Right atrium auricular region (tissue), 2 donors: ENCODE measurements around the gene EXOSC9. TPM values are rescaled to one million over a fixed set of nuclear protein-coding genes. Genes with fewer than 3 reads are reported as not detected.
"Not testable (repeated sequence)": the region's sequence is repeated elsewhere in the genome, so short reads cannot be mapped to it uniquely, and the experiment has no call there.

Experiments
- DNase-seq: peaks from one replicate; pipeline ENCODE4 v3.0.0-alpha.2; 2019; ENCODE audit warnings: low spot score
- H3K27ac ChIP-seq, 2 donors: fragments of 200-600 bp; sonication (generic); 1 replicate in 1 of 2; 2 replicates in 1 of 2; pipeline ENCODE4 v1.5.1; 2016 to 2019
- H3K27me3 ChIP-seq, 2 donors: fragments of 200-600 bp; sonication (generic); one replicate each; pipeline versions ENCODE4 v1.5.1 to v1.6.0; 2017 to 2019
- H3K36me3 ChIP-seq: fragments of 200-600 bp; sonication (generic); one replicate; pipeline ENCODE4 v1.5.1; 2016
- H3K4me1 ChIP-seq, 2 donors: fragments of 200-600 bp; sonication (generic); one replicate each; pipeline versions ENCODE4 v1.5.1 to v1.6.0; 2017 to 2019
- H3K4me3 ChIP-seq, 2 donors: fragments of 200-600 bp; sonication (generic); 1 replicate in 1 of 2; 2 replicates in 1 of 2; pipeline ENCODE4 v1.5.1; 2017 to 2019; ENCODE audit warnings: mild to moderate bottlenecking in 1 of 2, moderate library complexity in 1 of 2
- H3K9me3 ChIP-seq, 2 donors: fragments of 200-600 bp; sonication (generic); one replicate each; pipeline ENCODE4 v1.5.1; 2019
- total RNA-seq, 2 donors: library from RNA; depleted of rRNA; stranded (reverse); fragments of >200 nt; gene quantifications; one replicate each; pipeline ENCODE4 v1.1.0, GENCODE V29; 2016
- TF ChIP-seq, protein P1 (sequence below), 2 donors: fragments of 200-600 bp; sonication (generic); IDR thresholded peaks; one replicate each; pipeline ENCODE4 v1.5.1; 2019; ENCODE audit warnings: antibody characterized with exemption in 2 of 2

EXOSC9 gene
- 10 to 100 TPM; 18.8 TPM for total RNA-seq

DNA sequence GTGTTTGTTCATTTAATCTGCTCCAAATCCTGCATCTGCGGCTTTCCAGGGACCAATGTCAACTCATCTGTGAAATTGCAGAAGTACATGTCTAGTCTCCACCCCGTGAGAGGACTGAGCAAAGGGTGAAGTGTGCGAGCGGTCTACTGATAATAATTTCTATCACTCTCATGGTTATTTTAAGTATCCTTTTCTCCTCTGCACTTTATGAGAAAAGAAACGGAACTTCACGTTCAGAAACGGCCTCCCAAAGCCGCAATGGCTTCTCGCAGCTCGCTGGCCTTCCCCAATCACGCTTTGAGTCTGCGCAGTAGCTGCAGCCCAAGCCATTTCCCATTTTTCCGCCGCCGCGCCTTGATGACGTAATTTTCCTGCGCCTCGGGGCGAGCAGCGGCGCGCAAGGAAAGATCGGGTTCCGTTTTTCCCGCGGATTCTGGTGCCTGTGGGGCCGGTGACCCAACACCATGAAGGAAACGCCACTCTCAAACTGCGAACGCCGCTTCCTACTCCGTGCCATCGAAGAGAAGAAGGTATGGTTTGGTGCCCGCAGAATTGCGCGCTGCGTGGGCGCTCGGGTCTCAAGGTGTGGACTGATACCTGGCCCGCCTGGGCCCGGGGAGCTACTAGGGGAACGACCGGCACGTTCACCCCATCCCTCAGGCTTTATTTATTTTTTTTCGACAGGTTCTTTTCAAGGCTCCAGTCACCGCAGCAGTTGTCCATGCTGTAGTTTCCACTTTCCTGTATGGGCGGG lies at the start of gene EXOSC9:
Gene EXOSC9, plus strand, starts transcription at position 363 of the 754 bp plus-strand sequence. Its CDS starts 102 bp downstream, at position 465.
- Histone ChIP-seq H3K27me3 (no peaks in the 10 kb centered on the region), H3K27ac (peak within 1 kb of the TSS; percentile 82 to 92), H3K4me1 (peaks cover 0 to 15% of the 10 kb centered on the region in 2 donors), H3K9me3 (no peaks in the 10 kb centered on the region), H3K36me3 (peaks cover 21% of the 10 kb centered on the region), H3K4me3 (peak within 1 kb of the TSS; percentile 54 to 80)
- TF ChIP-seq, protein P1, sequence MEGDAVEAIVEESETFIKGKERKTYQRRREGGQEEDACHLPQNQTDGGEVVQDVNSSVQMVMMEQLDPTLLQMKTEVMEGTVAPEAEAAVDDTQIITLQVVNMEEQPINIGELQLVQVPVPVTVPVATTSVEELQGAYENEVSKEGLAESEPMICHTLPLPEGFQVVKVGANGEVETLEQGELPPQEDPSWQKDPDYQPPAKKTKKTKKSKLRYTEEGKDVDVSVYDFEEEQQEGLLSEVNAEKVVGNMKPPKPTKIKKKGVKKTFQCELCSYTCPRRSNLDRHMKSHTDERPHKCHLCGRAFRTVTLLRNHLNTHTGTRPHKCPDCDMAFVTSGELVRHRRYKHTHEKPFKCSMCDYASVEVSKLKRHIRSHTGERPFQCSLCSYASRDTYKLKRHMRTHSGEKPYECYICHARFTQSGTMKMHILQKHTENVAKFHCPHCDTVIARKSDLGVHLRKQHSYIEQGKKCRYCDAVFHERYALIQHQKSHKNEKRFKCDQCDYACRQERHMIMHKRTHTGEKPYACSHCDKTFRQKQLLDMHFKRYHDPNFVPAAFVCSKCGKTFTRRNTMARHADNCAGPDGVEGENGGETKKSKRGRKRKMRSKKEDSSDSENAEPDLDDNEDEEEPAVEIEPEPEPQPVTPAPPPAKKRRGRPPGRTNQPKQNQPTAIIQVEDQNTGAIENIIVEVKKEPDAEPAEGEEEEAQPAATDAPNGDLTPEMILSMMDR (IDR thresholded peaks at IDR 0.05), result no peak
- DNase-seq, result peak; percentile 92

DNA sequence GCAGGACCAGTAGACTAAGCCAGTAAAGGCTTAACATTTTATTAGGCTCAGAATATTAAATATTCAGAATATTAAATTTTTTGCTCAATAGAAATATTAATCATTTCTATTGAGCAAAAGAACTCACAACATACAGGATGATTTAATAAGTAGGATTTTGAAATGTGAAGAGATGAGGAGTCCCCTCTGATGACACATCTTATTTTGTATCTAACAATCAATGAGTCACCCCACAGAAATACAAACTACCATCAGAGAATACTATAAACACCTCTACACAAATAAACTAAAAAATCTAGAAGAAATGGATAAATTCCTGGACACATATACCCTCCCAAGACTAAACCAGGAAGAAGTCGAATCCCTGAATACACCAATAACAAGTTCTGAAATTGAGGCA lies 49.0 kb upstream of the EXOSC9 start:
- H3K4me1 ChIP-seq, H3K27ac ChIP-seq, H3K4me3 ChIP-seq, H3K36me3 ChIP-seq, H3K27me3 ChIP-seq, DNase-seq, H3K9me3 ChIP-seq: not testable (repeated sequence)

DNA sequence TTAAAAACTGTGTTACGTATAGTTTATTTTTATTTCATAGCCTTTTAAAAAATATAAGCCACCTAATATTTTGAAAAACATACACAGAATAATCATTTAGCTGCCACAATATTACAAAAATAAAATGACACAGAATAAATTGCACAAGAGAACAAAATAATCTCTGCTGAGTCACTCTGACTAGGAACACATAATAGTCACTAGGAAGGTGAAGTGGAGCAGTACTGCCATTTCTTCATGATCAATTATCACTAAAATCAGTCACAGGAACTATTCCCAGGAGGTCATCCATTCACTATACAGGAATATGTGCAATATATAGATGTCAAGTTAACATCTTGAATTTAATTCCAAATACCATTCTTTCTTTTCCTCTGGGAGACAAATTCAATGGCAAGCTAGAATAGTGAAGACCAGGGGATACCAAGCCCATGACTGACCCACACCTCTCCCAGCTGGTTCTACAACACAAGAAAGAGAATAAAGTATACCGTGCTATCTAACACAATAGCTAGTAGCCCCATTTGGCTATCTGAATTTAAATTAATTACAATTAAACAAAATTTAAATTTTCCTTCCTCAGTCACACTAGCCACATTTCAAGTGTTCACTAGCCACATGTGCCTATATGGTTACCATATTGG lies 42.1 kb upstream of the EXOSC9 start:
- Histone ChIP-seq H3K4me1 (no peaks in the 10 kb centered on the region), H3K27me3 (no peaks in the 10 kb centered on the region), H3K36me3 (no peaks in the 10 kb centered on the region), H3K4me3 (no peak overlapping the region), H3K9me3 (no peaks in the 10 kb centered on the region), H3K27ac (no peak overlapping the region)
- no peak for DNase-seq
- TF ChIP-seq, protein P1 (IDR thresholded peaks at IDR 0.05), result no peak

GRCh38 chr4:121760205-121760604 lies 40.9 kb upstream of the EXOSC9 start:
- H3K27me3 ChIP-seq, result no peaks in the 10 kb centered on the region
- no peak for DNase-seq
- no peak overlapping the region for H3K4me3 ChIP-seq
- H3K36me3 ChIP-seq, result no peaks in the 10 kb centered on the region
- TF ChIP-seq, protein P1 (IDR thresholded peaks at IDR 0.05), result no peak
- H3K4me1 ChIP-seq, result peaks cover 0 to 6% of the 10 kb centered on the region in 2 donors
- no peak overlapping the region for H3K27ac ChIP-seq
- H3K9me3 ChIP-seq, result no peaks in the 10 kb centered on the region

DNA sequence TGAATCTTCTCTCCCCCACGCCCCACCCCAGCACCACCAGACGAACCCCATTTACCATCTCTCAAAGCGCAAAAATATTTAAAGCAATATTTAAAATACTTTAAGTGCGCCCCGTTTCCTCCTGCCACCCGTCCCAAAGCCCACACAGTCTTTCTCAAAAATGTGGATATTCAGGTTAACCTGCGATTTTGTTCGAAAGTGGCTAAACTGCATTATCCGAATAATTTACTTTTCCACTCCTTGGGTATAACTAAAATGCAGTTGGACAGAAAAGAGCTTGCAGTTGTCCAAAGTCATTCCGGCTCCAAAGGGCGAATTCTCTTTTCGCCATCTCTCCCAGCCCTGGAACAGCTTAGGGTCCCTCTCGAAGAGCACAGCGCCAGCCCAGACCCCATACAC lies 36.8 kb upstream of the EXOSC9 start:
- Histone ChIP-seq H3K36me3 (no peaks in the 10 kb centered on the region), H3K27ac (no peak overlapping the region), H3K9me3 (no peaks in the 10 kb centered on the region), H3K4me1 (peaks cover 0 to 6% of the 10 kb centered on the region in 2 donors), H3K4me3 (peak overlapping the region; percentile 37 to 44), H3K27me3 (no peaks in the 10 kb centered on the region)
- TF ChIP-seq, protein P1 (IDR thresholded peaks at IDR 0.05), result no peak
- DNase-seq, result no peak

DNA sequence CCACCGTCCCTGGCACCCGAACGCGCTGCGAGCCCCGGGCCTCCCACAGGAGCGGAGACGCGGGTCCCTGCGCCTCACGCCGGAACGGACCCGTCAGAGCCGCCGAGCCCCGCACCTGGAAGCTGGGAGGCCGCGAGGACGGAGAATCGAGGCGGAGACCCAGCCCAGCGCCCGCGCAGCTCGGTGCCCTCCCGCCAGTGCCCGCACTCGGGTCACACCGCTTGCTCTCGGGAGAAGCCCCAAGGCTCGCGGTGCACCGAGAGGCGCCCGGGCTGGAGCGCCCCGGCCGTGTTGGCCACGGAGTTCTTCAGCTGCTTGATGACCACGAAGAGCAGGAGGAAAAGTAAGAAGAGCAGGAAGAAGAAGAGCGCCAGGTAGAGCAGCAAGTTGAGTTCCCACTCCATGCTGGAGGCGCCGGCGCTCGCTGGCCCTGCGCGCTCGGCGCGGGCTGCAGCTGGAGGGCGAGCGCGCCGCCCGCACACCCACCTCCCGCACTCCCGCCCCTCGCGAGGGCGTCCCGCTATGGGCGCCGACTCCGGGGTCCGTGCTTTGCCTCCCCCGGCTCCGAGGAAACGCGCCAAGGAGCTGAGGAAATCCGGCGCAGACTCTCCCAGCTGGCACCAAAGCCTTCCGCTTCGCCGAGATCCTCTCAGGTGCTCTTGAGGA lies 36.3 kb upstream of the EXOSC9 start, which contains the start of gene SMIM43:
Gene SMIM43, minus strand, starts transcription at position 463 of the 666 bp plus-strand sequence. Its CDS starts 59 bp downstream, at position 404.
- Histone ChIP-seq H3K4me3 (peak within 1 kb of the TSS; percentile 37 to 44), H3K36me3 (no peaks in the 10 kb centered on the region), H3K9me3 (no peaks in the 10 kb centered on the region), H3K4me1 (peaks cover 0 to 6% of the 10 kb centered on the region in 2 donors), H3K27ac (no peak within 1 kb of the TSS), H3K27me3 (no peaks in the 10 kb centered on the region)
- TF ChIP-seq, protein P1 (IDR thresholded peaks at IDR 0.05), result no peak
- no peak for DNase-seq
